GM19099 (cell line): ENCODE results near the gene INHA.

ENCODE experiments used
- POLR2A ChIP-seq: IDR thresholded peaks from 3 replicates; pipeline ENCODE4 v1.6.1; 2011; ENCODE audit warnings: low read depth; ENCODE audit not compliant: insufficient read length; ENCODE audit errors: extremely low read depth

INHA gene

GRCh38 chr2:219603771-219604170 lies 31.7 kb downstream of the INHA start:
- no peak for TF ChIP-seq POLR2A

GRCh38 chr2:219605607-219605954 lies 33.5 kb downstream of the INHA start:
- TF ChIP-seq POLR2A, result no peak

- no peak for TF ChIP-seq POLR2A
These were observed 35.8 kb downstream of the INHA start for GRCh38 chr2:219607931-219608330.

GRCh38 chr2:219608399-219608964 lies 36.4 kb downstream of the INHA start:
- TF ChIP-seq POLR2A, result no peak

- no peak for TF ChIP-seq POLR2A
These were observed 37.1 kb downstream of the INHA start for GRCh38 chr2:219609149-219609750.

GRCh38 chr2:219611306-219611705 lies 39.2 kb downstream of the INHA start:
- TF ChIP-seq POLR2A, result no peak

- TF ChIP-seq POLR2A, result no peak
These were observed 39.9 kb downstream of the INHA start for GRCh38 chr2:219611866-219612576.

GRCh38 chr2:219612577-219613286 lies 40.6 kb downstream of the INHA start:
- no peak for TF ChIP-seq POLR2A

GRCh38 chr2:219613461-219614070 lies 41.5 kb downstream of the INHA start:
- TF ChIP-seq POLR2A, result no peak

GRCh38 chr2:219614076-219614860 lies 42.2 kb downstream of the INHA start:
- no peak for TF ChIP-seq POLR2A

- no peak for TF ChIP-seq POLR2A
These were observed 42.9 kb downstream of the INHA start for GRCh38 chr2:219615036-219615435.

- TF ChIP-seq POLR2A, result no peak
These were observed 43.8 kb downstream of the INHA start for GRCh38 chr2:219615894-219616293.

GRCh38 chr2:219616550-219616949 lies 44.4 kb downstream of the INHA start:
- TF ChIP-seq POLR2A, result no peak

GRCh38 chr2:219618733-219619122 lies 46.6 kb downstream of the INHA start:
- TF ChIP-seq POLR2A, result no peak

GRCh38 chr2:219619235-219619634 lies 47.1 kb downstream of the INHA start:
- TF ChIP-seq POLR2A, result no peak
